Left lung (tissue), 10 donors: Measurements from ENCODE around the gene PHKA2. TPM values are rescaled to one million over a fixed set of nuclear protein-coding genes. Genes with fewer than 3 reads are reported as not detected.
A peak's percentile ranks its signal among the peaks of the same experiment; 100 is the strongest.
"Not testable (repeated sequence)": the region's sequence is repeated elsewhere in the genome, so short reads cannot be mapped to it uniquely, and the experiment has no call there.

Experiments used
- ATAC-seq: fragments of 200-7000 bp; cut with Tn5 transposase; one replicate; pipeline ENCODE4 v1.9.1; 2020; ENCODE audit warnings: moderate library complexity
- DNase-seq, 4 donors: peaks; one replicate each; pipeline ENCODE4 v3.0.0-alpha.2; 2013 to 2020
- H3K27ac ChIP-seq, 2 donors: fragments of 200-600 bp; sonication (generic) in 1 of 2; one replicate each; pipeline versions ENCODE4 v1.5.0 to v1.8.0; 2020 to 2021
- H3K27me3 ChIP-seq, 2 donors: fragments of 200-600 bp; sonication (generic) in 1 of 2; one replicate each; pipeline versions ENCODE4 v1.5.0 to v1.8.0; 2020 to 2021
- H3K36me3 ChIP-seq, 2 donors: fragments of 200-600 bp; sonication (generic) in 1 of 2; one replicate each; pipeline versions ENCODE4 v1.5.0 to v1.8.0; 2020 to 2021
- H3K4me1 ChIP-seq, 2 donors: fragments of 200-600 bp; one replicate each; pipeline ENCODE4 v1.8.0; 2021
- H3K4me3 ChIP-seq, 2 donors: fragments of 200-600 bp; sonication (generic) in 1 of 2; one replicate each; pipeline versions ENCODE4 v1.5.0 to v1.8.0; 2020 to 2021; ENCODE audit warnings: mild to moderate bottlenecking in 1 of 2
- H3K9me3 ChIP-seq, 2 donors: fragments of 200-600 bp; sonication (generic) in 1 of 2; one replicate each; pipeline versions ENCODE4 v1.5.0 to v1.8.0; 2020 to 2021
- CTCF ChIP-seq, 2 donors: fragments of 200-600 bp; sonication (generic) in 1 of 2; IDR thresholded peaks; one replicate each; pipeline versions ENCODE4 v1.5.0 to v1.8.0; 2021; ENCODE audit warnings: antibody characterized with exemption in 2 of 2
- intact Hi-C, 2 donors: fragments of 100-400 bp; cut with DNase I; formaldehyde crosslinking; loops; one replicate each; pipeline versions ENCODE4 v1.11.2 to v1.14.2; 2022
- polyA plus RNA-seq, 6 donors: library from polyadenylated mRNA; unstranded; fragments of 120-200 nt; gene quantifications; one replicate each; pipeline ENCODE4 v1.2.1, GENCODE V29; 2013; ENCODE audit not compliant: insufficient read length in 6 of 6
- total RNA-seq, 2 donors: library from RNA; stranded (reverse); fragmentation: NEBNext Ultra II Directional; extraction: Animal tissue kit (Norgen Biotek cat#: 25700); gene quantifications; one replicate each; pipeline ENCODE4 v1.2.1, GENCODE V29; 2021
- donor health status: DM: no; HTN: yes; CAD: no.
- donor health status: DM: no; HTN: no; CAD: no.

The PHKA2 gene
- total and polyA plus RNA-seq, 8 donors: 26.1 to 45.8 (median 38.0) TPM

GRCh38 chrX:18871161-18871890 is 112.6 kb downstream of the PHKA2 start:
- no peak overlapping the region for H3K4me3 ChIP-seq
- no peak for ATAC-seq
- H3K27me3 ChIP-seq: no peaks in the 10 kb centered on the region
- H3K4me1 ChIP-seq: no peaks in the 10 kb centered on the region
- H3K9me3 ChIP-seq: no peaks in the 10 kb centered on the region
- no peaks in the 10 kb centered on the region for H3K36me3 ChIP-seq
- TF ChIP-seq CTCF (IDR thresholded peaks at IDR 0.05): no peak
- intact Hi-C loops: no loop called here
- no peak overlapping the region for H3K27ac ChIP-seq
- DNase-seq: peak in 1 of 4 donors; percentile 31

- no peak for TF ChIP-seq CTCF (IDR thresholded peaks at IDR 0.05)
- no peaks in the 10 kb centered on the region for H3K36me3 ChIP-seq
- DNase-seq: no peak
- intact Hi-C loops: no loop called here
- no peak overlapping the region for H3K27ac ChIP-seq
- ATAC-seq: no peak
- no peaks in the 10 kb centered on the region for H3K9me3 ChIP-seq
- no peak overlapping the region for H3K4me3 ChIP-seq
- H3K4me1 ChIP-seq: no peaks in the 10 kb centered on the region
- no peaks in the 10 kb centered on the region for H3K27me3 ChIP-seq
These were observed 119.5 kb downstream of the PHKA2 start for GRCh38 chrX:18864390-18864920.

GRCh38 chrX:18861511-18861910 is 122.4 kb downstream of the PHKA2 start:
- TF ChIP-seq CTCF (IDR thresholded peaks at IDR 0.05): no peak
- no peak overlapping the region for H3K4me3 ChIP-seq
- no peak overlapping the region for H3K27ac ChIP-seq
- no peaks in the 10 kb centered on the region for H3K4me1 ChIP-seq
- H3K9me3 ChIP-seq: no peaks in the 10 kb centered on the region
- H3K36me3 ChIP-seq: no peaks in the 10 kb centered on the region
- DNase-seq (no peak), ATAC-seq (no peak)
- intact Hi-C loops: no loop called here
- H3K27me3 ChIP-seq: no peaks in the 10 kb centered on the region

GRCh38 chrX:18856645-18856997 is 127.3 kb downstream of the PHKA2 start:
- ATAC-seq: no peak
- Histone ChIP-seq H3K36me3 (no peaks in the 10 kb centered on the region), H3K4me1 (no peaks in the 10 kb centered on the region), H3K27me3 (no peaks in the 10 kb centered on the region), H3K9me3 (no peaks in the 10 kb centered on the region), H3K27ac (no peak overlapping the region), H3K4me3 (no peak overlapping the region)
- intact Hi-C loops: no loop called here
- TF ChIP-seq CTCF (IDR thresholded peaks at IDR 0.05): no peak
- no peak for DNase-seq

- ATAC-seq (no peak), DNase-seq (no peak)
- Histone ChIP-seq H3K9me3 (no peaks in the 10 kb centered on the region), H3K4me3 (no peak overlapping the region), H3K27me3 (no peaks in the 10 kb centered on the region), H3K36me3 (no peaks in the 10 kb centered on the region), H3K4me1 (no peaks in the 10 kb centered on the region), H3K27ac (no peak overlapping the region)
- intact Hi-C loops: no loop called here
- TF ChIP-seq CTCF (IDR thresholded peaks at IDR 0.05): no peak
These were observed 127.8 kb downstream of the PHKA2 start for GRCh38 chrX:18855919-18856644.

GRCh38 chrX:18847901-18848300 is 136.0 kb downstream of the PHKA2 start:
- H3K27me3 ChIP-seq, intact Hi-C loops, H3K36me3 ChIP-seq, DNase-seq, ATAC-seq, H3K4me1 ChIP-seq, H3K4me3 ChIP-seq, H3K27ac ChIP-seq, H3K9me3 ChIP-seq: not testable (repeated sequence)
